Neural progenitor cell (in vitro differentiated cells): ENCODE results near the gene ERFL. TPM values are rescaled to one million over a fixed set of nuclear protein-coding genes. Genes with fewer than 3 reads are reported as not detected.

ENCODE experiments used
- DNase-seq: peaks from one replicate; pipeline ENCODE4 v3.0.0-alpha.2; 2016; ENCODE audit warnings: low spot score
- H2AFZ ChIP-seq: fragments of 200-600 bp; sonication (generic); replicated peaks from 2 replicates; pipeline ENCODE4 v1.6.1; 2016; ENCODE audit warnings: antibody characterized with exemption
- H3F3A ChIP-seq: fragments of 200-600 bp; sonication (generic); 2 replicates; pipeline ENCODE4 v1.6.1; 2016; ENCODE audit warnings: antibody characterized with exemption, low read depth
- H3K27ac ChIP-seq: fragments of 200-600 bp; sonication (generic); 2 replicates; pipeline ENCODE4 v1.5.1; 2016; ENCODE audit warnings: mild to moderate bottlenecking
- H3K27me3 ChIP-seq: fragments of 200-600 bp; sonication (generic); 2 replicates; pipeline ENCODE4 v1.6.1; 2016; ENCODE audit warnings: mild to moderate bottlenecking, moderate library complexity
- H3K36me3 ChIP-seq: fragments of 200-600 bp; sonication (generic); 2 replicates; pipeline ENCODE4 v1.5.1; 2016
- H3K4me1 ChIP-seq: fragments of 200-600 bp; sonication (generic); 2 replicates; pipeline ENCODE4 v1.6.1; 2016; ENCODE audit warnings: mixed run types
- H3K4me2 ChIP-seq: fragments of 200-600 bp; sonication (generic); 2 replicates; pipeline ENCODE4 v1.6.1; 2016
- H3K4me3 ChIP-seq: fragments of 200-600 bp; sonication (generic); 2 replicates; pipeline ENCODE4 v1.5.1; 2016
- H3K79me2 ChIP-seq: fragments of 200-600 bp; sonication (generic); 2 replicates; pipeline ENCODE4 v1.6.1; 2016; ENCODE audit warnings: low read depth
- H3K9ac ChIP-seq: fragments of 200-600 bp; sonication (generic); 2 replicates; pipeline ENCODE4 v1.6.1; 2016
- H3K9me3 ChIP-seq: fragments of 200-600 bp; sonication (generic); 2 replicates; pipeline ENCODE4 v1.5.1; 2016; ENCODE audit warnings: low read depth
- H4K20me1 ChIP-seq: fragments of 200-600 bp; sonication (generic); 2 replicates; pipeline ENCODE4 v1.6.1; 2016; ENCODE audit warnings: low read depth
- H3K27ac Mint-ChIP-seq: 3 replicates; pipeline ENCODE4 v1.8.0; 2021; ENCODE audit warnings: mixed read lengths
- H3K27me3 Mint-ChIP-seq: 2 replicates; pipeline ENCODE4 v1.8.0; 2022; ENCODE audit warnings: low read depth, mild to moderate bottlenecking, inconsistent platforms, moderate library complexity, mixed read lengths; ENCODE audit not compliant: insufficient read depth
- H3K36me3 Mint-ChIP-seq: 3 replicates; pipeline ENCODE4 v1.8.0; 2021; ENCODE audit warnings: mixed read lengths
- H3K4me1 Mint-ChIP-seq: 3 replicates; pipeline ENCODE4 v1.8.0; 2021; ENCODE audit warnings: mixed read lengths
- H3K4me3 Mint-ChIP-seq: 3 replicates; pipeline ENCODE4 v1.8.0; 2021; ENCODE audit warnings: mild to moderate bottlenecking, moderate library complexity, mixed read lengths
- H3K9me3 Mint-ChIP-seq: 3 replicates; pipeline ENCODE4 v1.8.0; 2020; ENCODE audit warnings: mixed read lengths
- EZH2 ChIP-seq: fragments of 200-600 bp; sonication (generic); IDR thresholded peaks from 2 replicates; pipeline ENCODE4 v1.6.1; 2017; ENCODE audit warnings: antibody characterized with exemption, mild to moderate bottlenecking, moderate library complexity
- EZH2phosphoT487 ChIP-seq: fragments of 200-600 bp; sonication (generic); IDR thresholded peaks from 2 replicates; pipeline ENCODE4 v1.6.1; 2017; ENCODE audit warnings: antibody characterized with exemption
- total RNA-seq: library from RNA; depleted of rRNA; stranded (reverse); fragments of >200 nt; gene quantifications from 2 replicates; pipeline ENCODE4 v1.2.3, GENCODE V29; 2015; ENCODE audit warnings: low replicate concordance
- TF ChIP-seq, protein P1 (sequence below): fragments of 200-600 bp; sonication (generic); IDR thresholded peaks from 2 replicates; pipeline ENCODE4 v1.5.1; 2017; ENCODE audit warnings: antibody characterized with exemption, mild to moderate bottlenecking

The ERFL gene
- total RNA-seq, 1 donor from 2014 or later = 0.65 TPM

DNA sequence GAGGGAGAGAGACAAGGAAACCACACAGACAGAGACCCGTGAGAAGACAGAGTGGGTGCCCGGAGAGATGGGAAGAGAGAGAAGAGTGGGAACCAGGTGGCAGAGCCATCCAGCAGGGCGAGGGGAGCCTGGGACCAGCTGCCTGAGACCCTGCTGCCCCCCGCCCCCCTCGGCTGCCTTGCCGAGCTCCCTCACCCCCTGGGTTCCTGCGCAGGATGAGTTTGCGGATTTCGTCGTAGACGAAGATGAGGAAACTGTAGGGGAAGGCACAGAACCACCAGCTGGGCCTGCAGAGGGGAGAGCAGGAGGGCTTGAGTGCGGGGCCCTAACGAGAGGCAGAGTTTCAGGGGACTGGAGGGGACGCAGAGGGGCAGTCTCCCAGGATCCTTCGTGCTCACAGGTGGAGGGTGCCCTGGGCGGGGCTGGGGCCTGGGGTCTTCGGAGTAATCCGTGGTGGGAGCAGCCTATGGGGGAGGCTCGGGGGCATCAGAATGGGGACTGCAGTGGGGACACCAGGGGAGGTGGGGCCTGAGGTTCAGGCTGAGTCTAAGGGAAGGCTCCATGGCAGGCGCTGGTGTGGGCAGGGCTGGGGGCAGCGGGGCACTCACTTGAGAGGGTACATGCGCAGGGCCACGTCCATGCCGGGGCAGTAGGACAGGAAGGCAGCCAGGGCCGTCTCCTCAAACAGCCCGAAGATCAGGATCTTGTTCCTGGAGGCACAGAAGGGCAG lies 39.0 kb upstream of the ERFL start:
- H3K9me3 Mint-ChIP-seq = no peaks in the 10 kb centered on the region
- no peak for DNase-seq

DNA sequence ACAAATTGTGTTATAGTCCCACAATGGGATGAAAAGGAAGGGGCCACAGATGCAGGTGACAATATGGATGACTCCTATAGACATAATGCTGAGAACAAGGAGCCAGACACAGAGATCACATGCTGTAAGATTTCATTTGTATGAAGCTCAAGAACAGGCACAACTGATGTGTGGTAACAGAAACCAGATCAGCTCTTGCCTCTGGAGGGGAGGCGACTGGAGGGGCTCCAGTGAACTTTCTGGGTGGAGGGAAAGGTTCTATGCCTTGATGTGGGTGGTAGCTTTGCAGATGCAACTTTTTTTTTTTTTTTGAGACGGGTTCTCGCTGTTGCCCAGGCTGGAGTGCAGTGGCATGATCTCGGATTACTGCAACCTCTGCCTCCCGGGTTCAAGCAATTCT lies 36.9 kb upstream of the ERFL start:
- Mint-ChIP-seq H3K36me3 (peaks cover 2% of the 10 kb centered on the region), H3K9me3 (no peaks in the 10 kb centered on the region), H3K27ac (no peak overlapping the region), H3K4me3 (no peak overlapping the region), H3K4me1 (peaks cover 2% of the 10 kb centered on the region), H3K27me3 (peaks cover 9% of the 10 kb centered on the region)
- Histone ChIP-seq H3K79me2 (no peaks in the 10 kb centered on the region), H3K36me3 (no peaks in the 10 kb centered on the region), H2AFZ (no peak overlapping the region), H3K4me2 (no peak overlapping the region), H3K27me3 (no peaks in the 10 kb centered on the region), H3K9me3 (no peaks in the 10 kb centered on the region), H3K4me3 (no peak overlapping the region), H3F3A (peaks cover 2% of the 10 kb centered on the region), H3K9ac (no peak overlapping the region), H3K27ac (no peak overlapping the region), H3K4me1 (no peaks in the 10 kb centered on the region), H4K20me1 (no peaks in the 10 kb centered on the region)
- no peak for DNase-seq
- TF ChIP-seq EZH2 (no peak), EZH2phosphoT487 (no peak)
- TF ChIP-seq, protein P1, sequence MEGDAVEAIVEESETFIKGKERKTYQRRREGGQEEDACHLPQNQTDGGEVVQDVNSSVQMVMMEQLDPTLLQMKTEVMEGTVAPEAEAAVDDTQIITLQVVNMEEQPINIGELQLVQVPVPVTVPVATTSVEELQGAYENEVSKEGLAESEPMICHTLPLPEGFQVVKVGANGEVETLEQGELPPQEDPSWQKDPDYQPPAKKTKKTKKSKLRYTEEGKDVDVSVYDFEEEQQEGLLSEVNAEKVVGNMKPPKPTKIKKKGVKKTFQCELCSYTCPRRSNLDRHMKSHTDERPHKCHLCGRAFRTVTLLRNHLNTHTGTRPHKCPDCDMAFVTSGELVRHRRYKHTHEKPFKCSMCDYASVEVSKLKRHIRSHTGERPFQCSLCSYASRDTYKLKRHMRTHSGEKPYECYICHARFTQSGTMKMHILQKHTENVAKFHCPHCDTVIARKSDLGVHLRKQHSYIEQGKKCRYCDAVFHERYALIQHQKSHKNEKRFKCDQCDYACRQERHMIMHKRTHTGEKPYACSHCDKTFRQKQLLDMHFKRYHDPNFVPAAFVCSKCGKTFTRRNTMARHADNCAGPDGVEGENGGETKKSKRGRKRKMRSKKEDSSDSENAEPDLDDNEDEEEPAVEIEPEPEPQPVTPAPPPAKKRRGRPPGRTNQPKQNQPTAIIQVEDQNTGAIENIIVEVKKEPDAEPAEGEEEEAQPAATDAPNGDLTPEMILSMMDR = no peak

More for the DNA sequence above, 39.0 kb upstream of the ERFL start:
- peaks cover 2% of the 10 kb centered on the region for H3K36me3 Mint-ChIP-seq
- H4K20me1 ChIP-seq = no peaks in the 10 kb centered on the region
- H3K36me3 ChIP-seq = no peaks in the 10 kb centered on the region
- no peaks in the 10 kb centered on the region for H3K9me3 ChIP-seq
- TF ChIP-seq EZH2 (no peak), EZH2phosphoT487 (no peak)
- TF ChIP-seq, protein P1 = no peak
- no peaks in the 10 kb centered on the region for H3K27me3 ChIP-seq
- peaks cover 2% of the 10 kb centered on the region for H3K4me1 Mint-ChIP-seq
- H3K4me2 ChIP-seq = no peak overlapping the region
- H2AFZ ChIP-seq = no peak overlapping the region
- H3K4me1 ChIP-seq = no peaks in the 10 kb centered on the region
- no peak overlapping the region for H3K4me3 Mint-ChIP-seq
- H3K27ac Mint-ChIP-seq = no peak overlapping the region
- no peak overlapping the region for H3K4me3 ChIP-seq
- no peak overlapping the region for H3K9ac ChIP-seq
- H3K79me2 ChIP-seq = no peaks in the 10 kb centered on the region
- no peak overlapping the region for H3K27ac ChIP-seq
- peaks cover 7% of the 10 kb centered on the region for H3K27me3 Mint-ChIP-seq
- no peaks in the 10 kb centered on the region for H3F3A ChIP-seq

DNA sequence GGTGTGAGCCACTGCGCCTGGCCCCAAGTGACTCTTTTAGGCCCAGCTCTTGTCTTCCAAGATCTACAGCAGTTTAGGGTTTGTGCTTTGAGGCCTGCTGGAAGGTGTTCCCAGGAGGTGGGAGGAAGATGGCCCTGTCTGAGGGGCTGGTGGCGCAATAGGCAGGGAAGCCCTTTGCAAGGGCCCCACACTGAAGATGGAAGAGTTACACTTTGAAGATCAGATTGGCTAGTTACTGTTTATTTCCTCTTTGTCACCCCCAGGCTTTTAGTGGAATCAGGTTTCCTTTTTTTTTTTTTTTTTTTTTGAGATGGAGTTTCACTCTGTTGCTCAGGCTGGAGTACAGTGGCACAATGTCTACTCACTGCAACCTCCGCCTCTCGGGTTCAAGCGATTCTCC lies 32.7 kb upstream of the ERFL start:
- no peak overlapping the region for H2AFZ ChIP-seq
- H3K27ac ChIP-seq = no peak overlapping the region
- peak overlapping the region; percentile 90 for H3K27ac Mint-ChIP-seq
- TF ChIP-seq EZH2 = no peak
- TF ChIP-seq EZH2phosphoT487 = no peak
- TF ChIP-seq, protein P1 = no peak
- no peak for DNase-seq
- no peak overlapping the region for H3K9ac ChIP-seq
- H3K4me1 ChIP-seq = peaks cover 5% of the 10 kb centered on the region
- H3K27me3 ChIP-seq = no peaks in the 10 kb centered on the region
- peak overlapping the region; percentile 71 for H3K4me3 Mint-ChIP-seq
- no peaks in the 10 kb centered on the region for H3K9me3 Mint-ChIP-seq
- H4K20me1 ChIP-seq = peaks cover 10% of the 10 kb centered on the region
- no peaks in the 10 kb centered on the region for H3K9me3 ChIP-seq
- H3K4me1 Mint-ChIP-seq = peaks cover 13% of the 10 kb centered on the region
- no peak overlapping the region for H3K4me3 ChIP-seq
- no peaks in the 10 kb centered on the region for H3K36me3 Mint-ChIP-seq
- peaks cover 16% of the 10 kb centered on the region for H3F3A ChIP-seq
- H3K79me2 ChIP-seq = no peaks in the 10 kb centered on the region
- peaks cover 6% of the 10 kb centered on the region for H3K27me3 Mint-ChIP-seq
- H3K36me3 ChIP-seq = no peaks in the 10 kb centered on the region
- H3K4me2 ChIP-seq = no peak overlapping the region
